Left kidney (tissue), 2 donors: ENCODE measurements around the gene YIF1B. TPM values are rescaled to one million over a fixed set of nuclear protein-coding genes. Genes with fewer than 3 reads are reported as not detected.

Experiments used
- DNase-seq: peaks from one replicate; pipeline ENCODE4 v3.0.0-alpha.2; 2013
- polyA plus RNA-seq: library from polyadenylated mRNA; unstranded; fragments of 120-200 nt; gene quantifications from one replicate; pipeline ENCODE4 v1.2.1, GENCODE V29; 2013; ENCODE audit not compliant: insufficient read length

Gene YIF1B
- polyA plus RNA-seq, 1 donor, result 26.1 TPM

- DNase-seq, result peak; percentile 89
These were observed 21.1 kb upstream of the YIF1B start for GRCh38 chr19:38336638-38337359.

GRCh38 chr19:38335949-38336637, 20.3 kb upstream of the YIF1B start:
- DNase-seq, result peak; percentile 91

GRCh38 chr19:38333245-38333644, 17.5 kb upstream of the YIF1B start:
- DNase-seq, result no peak

GRCh38 chr19:38331728-38332127, 16.0 kb upstream of the YIF1B start:
- DNase-seq, result no peak

- DNase-seq, result no peak
These were observed 13.9 kb upstream of the YIF1B start for GRCh38 chr19:38329651-38330050.

- no peak for DNase-seq
These were observed 10.8 kb upstream of the YIF1B start for GRCh38 chr19:38326591-38326990.

- no peak for DNase-seq
These were observed 8.7 kb upstream of the YIF1B start for GRCh38 chr19:38324431-38324830.

GRCh38 chr19:38323291-38323690, 7.5 kb upstream of the YIF1B start:
- DNase-seq, result no peak

- DNase-seq, result no peak
These were observed 6.0 kb upstream of the YIF1B start for GRCh38 chr19:38321646-38322196.

- no peak for DNase-seq
These were observed 5.2 kb upstream of the YIF1B start for GRCh38 chr19:38320969-38321339.

- DNase-seq, result no peak
These were observed 3.9 kb upstream of the YIF1B start, which contains the start of gene KCNK6 for GRCh38 chr19:38319421-38320258. TSS of gene KCNK6 (plus strand) at chr19:38319845. CDS start at chr19:38319951, 106 bp downstream.

GRCh38 chr19:38318660-38319059, 2.9 kb upstream of the YIF1B start:
- no peak for DNase-seq

- no peak for DNase-seq
These were observed 1.4 kb upstream of the YIF1B start for GRCh38 chr19:38317104-38317612.

GRCh38 chr19:38316477-38317067, 825 bp upstream of the YIF1B start:
- no peak for DNase-seq

- no peak for DNase-seq
These were observed 4.8 kb downstream of the YIF1B start for GRCh38 chr19:38310986-38311385.

GRCh38 chr19:38310279-38310670, 5.5 kb downstream of the YIF1B start:
- DNase-seq, result no peak

- no peak for DNase-seq
These were observed 6.0 kb downstream of the YIF1B start for GRCh38 chr19:38309615-38310278.

- no peak for DNase-seq
These were observed 6.7 kb downstream of the YIF1B start for GRCh38 chr19:38308926-38309614.

GRCh38 chr19:38308006-38308766, 7.6 kb downstream of the YIF1B start:
- DNase-seq, result no peak

- no peak for DNase-seq
These were observed 8.2 kb downstream of the YIF1B start for GRCh38 chr19:38307597-38307996.
